Endodermal cell (in vitro differentiated cells): ENCODE measurements around the gene NSMCE1. TPM values are rescaled to one million over a fixed set of nuclear protein-coding genes. Genes with fewer than 3 reads are reported as not detected.
A peak's percentile ranks its signal among the peaks of the same experiment; 100 is the strongest.

Experiments
- DNase-seq: peaks from one replicate; pipeline ENCODE4 v3.0.0-alpha.2; 2017
- H3K27ac ChIP-seq: 2 replicates; pipeline ENCODE4 v1.5.1; 2013; ENCODE audit warnings: mild to moderate bottlenecking, low read depth, low read length, moderate library complexity
- H3K27me3 ChIP-seq: 2 replicates; pipeline ENCODE4 v1.6.1; 2013; ENCODE audit warnings: mild to moderate bottlenecking, low read length, moderate library complexity; ENCODE audit not compliant: insufficient read depth, control insufficient read depth, poor library complexity, severe bottlenecking
- H3K36me3 ChIP-seq: 2 replicates; pipeline ENCODE4 v1.7.0; 2013; ENCODE audit warnings: mild to moderate bottlenecking, low read length, moderate library complexity; ENCODE audit not compliant: control insufficient read depth, insufficient read depth
- H3K4me1 ChIP-seq: one replicate; pipeline ENCODE4 v1.7.0; 2013; ENCODE audit warnings: low read length; ENCODE audit not compliant: control insufficient read depth, insufficient read depth
- H3K4me3 ChIP-seq: 2 replicates; pipeline ENCODE4 v1.5.1; 2013; ENCODE audit warnings: mild to moderate bottlenecking, low read length, moderate library complexity
- H3K9ac ChIP-seq: 2 replicates; pipeline ENCODE4 v1.6.1; 2013; ENCODE audit warnings: mild to moderate bottlenecking, low read length, moderate library complexity; ENCODE audit not compliant: poor library complexity, severe bottlenecking; ENCODE audit errors: extremely low read depth
- H3K9me3 ChIP-seq: 2 replicates; pipeline ENCODE4 v1.6.1; 2013; ENCODE audit warnings: mild to moderate bottlenecking, low read length, moderate library complexity; ENCODE audit not compliant: control insufficient read depth
- H3K27ac Mint-ChIP-seq: 2 replicates; pipeline ENCODE4 v1.8.0; 2020; ENCODE audit warnings: mixed read lengths
- H3K27me3 Mint-ChIP-seq: 2 replicates; pipeline ENCODE4 v1.8.0; 2021; ENCODE audit warnings: mild to moderate bottlenecking, mixed read lengths; ENCODE audit not compliant: insufficient read depth
- H3K36me3 Mint-ChIP-seq: 2 replicates; pipeline ENCODE4 v1.8.0; 2020; ENCODE audit warnings: low read depth, mixed read lengths
- H3K4me1 Mint-ChIP-seq: 2 replicates; pipeline ENCODE4 v1.8.0; 2020; ENCODE audit warnings: mixed read lengths
- H3K4me3 Mint-ChIP-seq: 2 replicates; pipeline ENCODE4 v1.8.0; 2020; ENCODE audit warnings: mild to moderate bottlenecking, moderate library complexity, mixed read lengths
- H3K9me3 Mint-ChIP-seq: 2 replicates; pipeline ENCODE4 v1.8.0; 2020; ENCODE audit warnings: mild to moderate bottlenecking, mixed read lengths
- CTCF ChIP-seq: fragments of 200-600 bp; sonication (generic); conservative IDR thresholded peaks from 2 replicates; pipeline ENCODE4 v1.5.0; 2021; ENCODE audit warnings: antibody characterized with exemption, mild to moderate bottlenecking
- WGBS, 2 experiments: methylation state at CpG; one replicate each; pipeline versions ENCODE4 v1.1.5 to v1.1.7; 2013; ENCODE audit warnings: missing lambda C conversion rate in 2 of 2, mixed read lengths in 1 of 2; ENCODE audit not compliant: insufficient coverage in 1 of 2, insufficient read length in 1 of 2; 5-methylcytosine and 5-hydroxymethylcytosine counted together
- total RNA-seq, 2 donors: library from RNA; stranded (reverse); fragmentation: NEBNext Ultra II Directional in 1 of 2; extraction: Animal tissue kit (Norgen Biotek cat#: 25700) in 1 of 2; gene quantifications; 2 replicates in 1 of 2; 3 replicates in 1 of 2; pipeline ENCODE4 v1.2.1, GENCODE V29; 2021

NSMCE1 gene
- total RNA-seq, 2 donors from 2014 or later, result 22.3 to 22.4 TPM

DNA sequence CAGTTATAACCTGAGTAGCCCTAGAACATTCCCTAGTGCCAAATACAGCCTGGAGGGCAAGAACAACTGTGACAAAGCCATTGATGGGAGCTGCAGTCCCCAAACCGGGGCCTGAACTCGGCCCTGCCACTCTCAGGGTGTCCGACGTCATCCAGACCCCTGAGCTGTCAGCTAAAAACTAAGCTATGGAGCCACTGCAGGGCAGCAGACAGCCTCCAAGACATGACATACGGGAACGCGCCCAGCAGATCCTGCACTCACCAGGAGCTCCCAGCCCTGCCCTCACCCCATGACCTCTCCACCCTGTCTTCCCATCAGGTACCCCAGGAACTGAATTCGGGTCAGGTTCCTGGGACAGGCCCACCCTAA, 36.9 kb downstream of the NSMCE1 start:
- TF ChIP-seq CTCF, result no peak
- no peaks in the 10 kb centered on the region for H3K36me3 Mint-ChIP-seq
- H3K4me1 Mint-ChIP-seq, result peaks cover 5% of the 10 kb centered on the region
- no peaks in the 10 kb centered on the region for H3K27me3 ChIP-seq
- H3K4me3 Mint-ChIP-seq, result no peak overlapping the region
- no peaks in the 10 kb centered on the region for H3K9me3 ChIP-seq
- no peak overlapping the region for H3K27ac ChIP-seq
- no peaks in the 10 kb centered on the region for H3K27me3 Mint-ChIP-seq
- no peaks in the 10 kb centered on the region for H3K9me3 Mint-ChIP-seq
- 90 to 94% methylated on average over 7 to 8 of the region's 8 CpGs for WGBS, 2 experiments
- no peaks in the 10 kb centered on the region for H3K4me1 ChIP-seq
- no peak overlapping the region for H3K9ac ChIP-seq
- no peak overlapping the region for H3K4me3 ChIP-seq
- no peaks in the 10 kb centered on the region for H3K36me3 ChIP-seq
- H3K27ac Mint-ChIP-seq, result no peak overlapping the region
- DNase-seq, result no peak

GRCh38 chr16:27230562-27231001, 38.0 kb downstream of the NSMCE1 start:
- no peak overlapping the region for H3K4me3 Mint-ChIP-seq

GRCh38 chr16:27229891-27230470, 38.6 kb downstream of the NSMCE1 start:
- H3K27me3 Mint-ChIP-seq, result no peaks in the 10 kb centered on the region
- Histone ChIP-seq H3K27ac (no peak overlapping the region), H3K9me3 (no peaks in the 10 kb centered on the region), H3K4me3 (no peak overlapping the region), H3K36me3 (no peaks in the 10 kb centered on the region), H3K9ac (no peak overlapping the region), H3K4me1 (no peaks in the 10 kb centered on the region), H3K27me3 (no peaks in the 10 kb centered on the region)
- H3K27ac Mint-ChIP-seq, result no peak overlapping the region
- H3K9me3 Mint-ChIP-seq, result no peaks in the 10 kb centered on the region
- no peak for TF ChIP-seq CTCF
- no peak overlapping the region for H3K4me3 Mint-ChIP-seq
- H3K36me3 Mint-ChIP-seq, result no peaks in the 10 kb centered on the region
- peaks cover 2% of the 10 kb centered on the region for H3K4me1 Mint-ChIP-seq
- WGBS, 2 experiments, result 90 to 94% methylated on average over 3 to 18 of the region's 18 CpGs
- DNase-seq, result no peak

More at GRCh38 chr16:27230562-27231001, 38.0 kb downstream of the NSMCE1 start:
- no peaks in the 10 kb centered on the region for H3K9me3 ChIP-seq
- DNase-seq, result no peak
- H3K36me3 ChIP-seq, result no peaks in the 10 kb centered on the region
- WGBS, 2 experiments, result 90 to 96% methylated on average over 9 to 16 of the region's 16 CpGs
- Mint-ChIP-seq H3K27ac (no peak overlapping the region), H3K36me3 (no peaks in the 10 kb centered on the region), H3K27me3 (no peaks in the 10 kb centered on the region), H3K4me1 (peaks cover 5% of the 10 kb centered on the region), H3K9me3 (no peaks in the 10 kb centered on the region)
- no peaks in the 10 kb centered on the region for H3K27me3 ChIP-seq
- H3K4me3 ChIP-seq, result no peak overlapping the region
- no peak overlapping the region for H3K9ac ChIP-seq
- no peak overlapping the region for H3K27ac ChIP-seq
- H3K4me1 ChIP-seq, result no peaks in the 10 kb centered on the region
- peak; percentile 56 for TF ChIP-seq CTCF
